DND-41 (cell line): Measurements from ENCODE around the gene AHCYL2.

Experiments
- EZH2 ChIP-seq: IDR thresholded peaks from 3 replicates; pipeline ENCODE4 v1.6.1; 2012; ENCODE audit warnings: borderline replicate concordance, low read depth, mild to moderate bottlenecking, moderate library complexity, low read length, inconsistent platforms; ENCODE audit not compliant: severe bottlenecking
- TF ChIP-seq, protein P1 (sequence below): IDR thresholded peaks from 2 replicates; pipeline ENCODE4 v1.5.1; 2012; ENCODE audit warnings: borderline replicate concordance, low read length, moderate library complexity, mild to moderate bottlenecking; ENCODE audit not compliant: poor library complexity, severe bottlenecking; ENCODE audit errors: extremely low read depth

- TF ChIP-seq, protein P1, sequence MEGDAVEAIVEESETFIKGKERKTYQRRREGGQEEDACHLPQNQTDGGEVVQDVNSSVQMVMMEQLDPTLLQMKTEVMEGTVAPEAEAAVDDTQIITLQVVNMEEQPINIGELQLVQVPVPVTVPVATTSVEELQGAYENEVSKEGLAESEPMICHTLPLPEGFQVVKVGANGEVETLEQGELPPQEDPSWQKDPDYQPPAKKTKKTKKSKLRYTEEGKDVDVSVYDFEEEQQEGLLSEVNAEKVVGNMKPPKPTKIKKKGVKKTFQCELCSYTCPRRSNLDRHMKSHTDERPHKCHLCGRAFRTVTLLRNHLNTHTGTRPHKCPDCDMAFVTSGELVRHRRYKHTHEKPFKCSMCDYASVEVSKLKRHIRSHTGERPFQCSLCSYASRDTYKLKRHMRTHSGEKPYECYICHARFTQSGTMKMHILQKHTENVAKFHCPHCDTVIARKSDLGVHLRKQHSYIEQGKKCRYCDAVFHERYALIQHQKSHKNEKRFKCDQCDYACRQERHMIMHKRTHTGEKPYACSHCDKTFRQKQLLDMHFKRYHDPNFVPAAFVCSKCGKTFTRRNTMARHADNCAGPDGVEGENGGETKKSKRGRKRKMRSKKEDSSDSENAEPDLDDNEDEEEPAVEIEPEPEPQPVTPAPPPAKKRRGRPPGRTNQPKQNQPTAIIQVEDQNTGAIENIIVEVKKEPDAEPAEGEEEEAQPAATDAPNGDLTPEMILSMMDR, result no peak
- no peak for TF ChIP-seq EZH2
Observed at GRCh38 chr7:129436335-129436923, 211.6 kb downstream of the AHCYL2 start.
